Suppressor macrophage treated with lipopolysaccharide for 1 hour (primary cell): ENCODE results near the gene FBP1.
A peak's percentile ranks its signal among the peaks of the same experiment; 100 is the strongest.
"Not testable (repeated sequence)": the region's sequence is repeated elsewhere in the genome, so short reads cannot be mapped to it uniquely, and the experiment has no call there.

Source experiments
- DNase-seq, 3 donors: peaks; one replicate each; pipeline ENCODE4 v3.0.0-alpha.2; 2020 to 2022

The FBP1 gene

GRCh38 chr9:94612071-94612470 is 27.2 kb downstream of the FBP1 start:
- DNase-seq: no peak

- no peak for DNase-seq
These were observed 27.7 kb downstream of the FBP1 start for GRCh38 chr9:94611638-94612068.

DNA sequence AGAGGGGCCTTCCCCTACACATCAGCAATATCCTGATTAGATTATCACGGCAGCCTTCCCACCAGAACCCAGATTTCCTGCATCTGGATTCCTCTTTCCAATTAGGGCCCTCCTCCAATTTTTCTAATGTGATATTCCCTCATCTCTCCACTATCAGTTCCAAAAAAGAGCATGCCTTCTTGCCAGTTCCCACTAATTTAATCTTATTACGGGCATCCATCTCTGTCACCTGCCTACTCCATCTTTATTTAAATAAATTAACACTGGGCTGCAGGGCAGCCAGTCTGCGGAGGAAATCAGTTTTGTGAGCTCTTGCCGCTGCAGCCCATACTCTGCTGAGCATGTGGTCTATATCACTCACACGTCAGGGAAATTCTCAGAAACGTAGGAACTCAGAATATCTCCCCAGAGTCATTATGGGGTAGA is 29.1 kb downstream of the FBP1 start:
- DNase-seq: no peak

DNA sequence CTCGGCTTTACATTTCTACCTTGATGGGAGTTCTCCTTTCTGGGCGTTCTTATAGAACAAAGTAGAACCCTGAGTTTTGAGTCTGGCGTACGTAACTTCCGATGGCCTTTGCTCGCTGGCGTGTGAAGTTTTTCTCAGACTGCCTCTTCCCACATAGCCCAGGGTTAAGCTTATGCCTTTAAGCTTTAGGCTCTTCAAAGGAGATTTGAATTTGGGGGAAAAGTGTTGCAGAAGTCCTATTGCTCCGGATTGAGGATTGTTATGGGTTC is 32.0 kb downstream of the FBP1 start:
- DNase-seq: no peak

- DNase-seq: no peak
These were observed 32.5 kb downstream of the FBP1 start for GRCh38 chr9:94606646-94607422.

DNA sequence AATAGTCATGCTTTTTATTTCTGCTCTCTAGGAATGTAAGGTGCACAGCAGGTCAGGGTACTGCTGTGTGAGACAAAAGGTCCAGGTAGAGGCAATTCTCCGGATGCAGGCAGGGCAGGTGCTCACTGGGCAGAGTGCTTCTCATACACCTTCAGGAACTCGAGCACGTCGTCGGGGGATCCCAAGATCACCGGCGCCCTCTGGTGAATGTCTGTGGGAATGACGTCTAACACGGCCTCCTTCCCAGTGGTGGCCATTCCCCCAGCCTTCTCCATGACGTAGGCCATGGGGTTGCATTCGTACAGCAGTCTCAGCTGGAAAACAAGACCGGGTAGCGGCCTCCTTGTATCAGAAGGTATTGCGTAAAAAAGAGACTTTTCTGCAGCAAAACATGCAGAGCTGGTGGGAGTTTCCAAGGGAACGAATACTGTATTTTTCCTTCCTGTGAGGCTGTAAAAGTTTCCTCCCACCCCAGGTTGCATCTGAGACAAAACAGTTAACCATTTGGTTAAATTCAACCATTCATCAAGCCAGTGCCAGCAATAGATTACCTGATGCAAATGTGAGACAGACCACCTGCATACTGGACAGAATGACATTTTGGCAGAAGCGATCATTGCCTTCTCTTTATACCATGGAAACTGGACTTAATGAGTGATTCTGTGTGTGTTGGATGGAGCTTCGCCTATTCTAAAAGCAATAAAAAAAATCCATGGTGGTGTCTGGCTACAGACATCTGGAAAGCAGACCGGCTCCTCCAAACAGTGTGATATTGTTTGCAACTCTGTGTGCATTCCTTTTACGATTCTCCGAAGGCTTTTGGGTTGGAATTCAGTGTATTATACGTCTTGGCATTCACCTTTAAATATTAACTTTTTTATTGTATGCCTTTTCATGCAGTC is 35.8 kb downstream of the FBP1 start:
- DNase-seq: peak; percentile 67 to 82 (median 79)

DNA sequence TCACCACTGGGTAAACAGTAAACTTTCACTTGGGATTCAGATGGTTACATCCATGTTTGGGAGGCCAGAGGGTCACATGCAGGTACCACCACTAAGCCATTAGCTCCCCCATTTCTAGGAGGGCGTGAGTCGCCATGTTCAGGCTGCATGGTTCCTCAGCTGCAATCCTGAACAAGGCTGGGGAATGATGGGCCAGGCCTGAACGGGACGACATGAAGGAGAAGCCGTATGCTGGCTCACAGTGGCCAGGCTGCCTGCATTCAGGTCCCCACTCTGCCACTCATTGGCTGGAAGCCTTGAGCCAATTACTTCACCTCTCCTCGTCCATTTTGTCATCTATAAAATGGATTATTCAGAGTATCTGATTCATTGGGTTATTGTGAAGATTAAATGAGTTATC is 36.7 kb downstream of the FBP1 start:
- no peak for DNase-seq

GRCh38 chr9:94600715-94601114 is 38.6 kb downstream of the FBP1 start:
- no peak for DNase-seq

- no peak for DNase-seq
These were observed 39.1 kb downstream of the FBP1 start for GRCh38 chr9:94600258-94600657.

GRCh38 chr9:94599102-94599501 is 40.2 kb downstream of the FBP1 start:
- DNase-seq: no peak

- DNase-seq: no peak
These were observed 45.6 kb downstream of the FBP1 start, which contains the start of gene FBP2 for GRCh38 chr9:94593459-94594345. TSS of gene FBP2 (minus strand) at chr9:94593824. CDS start at chr9:94593726, 98 bp downstream.

- DNase-seq: not testable (repeated sequence)
These were observed 46.6 kb downstream of the FBP1 start for GRCh38 chr9:94592683-94593082.

GRCh38 chr9:94591876-94592275 is 47.4 kb downstream of the FBP1 start:
- DNase-seq: no peak

DNA sequence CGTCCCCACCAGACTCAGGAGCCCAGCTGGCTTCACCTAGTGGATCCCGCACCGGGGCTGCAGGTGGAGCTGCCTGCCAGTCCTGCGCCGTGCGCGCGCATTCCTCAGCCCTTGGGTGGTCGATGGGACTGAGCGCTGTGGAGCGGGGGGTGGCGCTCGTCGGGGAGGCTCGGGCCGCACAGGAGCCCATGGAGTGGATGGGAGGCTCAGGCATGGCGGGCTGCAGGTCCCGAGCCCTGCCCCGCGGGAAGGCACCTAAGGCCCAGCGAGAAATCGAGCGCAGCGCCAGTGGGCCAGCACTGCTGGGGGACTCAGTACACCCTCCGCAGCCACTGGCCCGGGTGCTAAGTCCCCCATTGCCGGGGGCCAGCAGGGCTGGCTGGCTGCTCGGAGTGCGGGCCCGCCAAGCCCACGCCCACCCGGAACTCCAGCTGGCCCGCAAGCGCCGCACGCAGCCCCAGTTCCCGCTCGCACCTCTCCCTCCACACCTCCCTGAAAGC is 48.2 kb downstream of the FBP1 start:
- DNase-seq: not testable (repeated sequence)

DNA sequence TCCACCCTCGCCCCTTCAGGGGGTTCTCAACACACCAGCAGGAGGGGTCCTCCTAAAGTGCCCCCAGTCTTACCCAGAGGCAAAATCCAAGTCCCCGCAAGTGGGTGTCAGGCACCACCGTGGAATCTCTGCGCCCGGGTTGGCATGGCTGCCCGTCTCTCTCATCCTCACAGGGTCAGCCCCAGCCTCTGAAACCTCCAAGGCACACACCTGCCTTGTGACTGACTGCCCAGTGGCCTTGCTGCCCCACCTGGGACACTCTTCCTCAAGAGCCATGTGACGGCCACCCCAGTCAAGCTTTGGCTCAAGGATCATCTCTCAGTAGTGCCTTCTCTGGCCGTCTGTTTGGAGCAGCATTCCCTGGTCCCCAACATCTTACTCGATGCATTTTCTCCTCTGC is 50.6 kb downstream of the FBP1 start:
- no peak for DNase-seq

- peak; percentile 44 to 56 (median 55) for DNase-seq
These were observed 52.5 kb downstream of the FBP1 start for GRCh38 chr9:94586814-94587213.

GRCh38 chr9:94586316-94586715 is 53.0 kb downstream of the FBP1 start:
- DNase-seq: peak; percentile 12 to 63 (median 36)

GRCh38 chr9:94584555-94584954 is 54.8 kb downstream of the FBP1 start:
- no peak for DNase-seq

GRCh38 chr9:94581728-94582127 is 57.6 kb downstream of the FBP1 start:
- DNase-seq: no peak

DNA sequence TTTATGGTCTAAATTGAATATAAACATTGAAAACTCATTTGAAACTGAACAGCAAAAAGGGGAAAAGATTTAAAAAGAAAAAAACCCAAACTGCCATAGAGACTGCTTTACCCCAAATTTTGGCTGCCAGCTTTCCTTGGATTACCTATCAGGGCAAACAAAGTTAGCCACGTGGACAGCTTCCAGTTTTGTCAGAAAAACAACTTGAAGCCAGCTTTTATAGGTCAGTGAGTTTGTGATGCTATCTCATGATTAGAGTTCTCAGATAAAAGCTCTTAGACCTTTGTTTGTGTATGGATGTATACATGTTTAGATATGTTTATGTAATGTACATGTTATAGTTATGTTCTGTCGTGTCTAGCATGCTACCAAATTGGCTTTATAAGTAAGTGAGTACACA is 61.7 kb downstream of the FBP1 start:
- no peak for DNase-seq

- DNase-seq: no peak
These were observed 62.3 kb downstream of the FBP1 start for GRCh38 chr9:94577036-94577435.

- peak; percentile 20 to 50 (median 43) for DNase-seq
These were observed 63.2 kb downstream of the FBP1 start for GRCh38 chr9:94576131-94576530.
